ENCODE measurements around the gene MYOM3.

Gene MYOM3

DNA sequence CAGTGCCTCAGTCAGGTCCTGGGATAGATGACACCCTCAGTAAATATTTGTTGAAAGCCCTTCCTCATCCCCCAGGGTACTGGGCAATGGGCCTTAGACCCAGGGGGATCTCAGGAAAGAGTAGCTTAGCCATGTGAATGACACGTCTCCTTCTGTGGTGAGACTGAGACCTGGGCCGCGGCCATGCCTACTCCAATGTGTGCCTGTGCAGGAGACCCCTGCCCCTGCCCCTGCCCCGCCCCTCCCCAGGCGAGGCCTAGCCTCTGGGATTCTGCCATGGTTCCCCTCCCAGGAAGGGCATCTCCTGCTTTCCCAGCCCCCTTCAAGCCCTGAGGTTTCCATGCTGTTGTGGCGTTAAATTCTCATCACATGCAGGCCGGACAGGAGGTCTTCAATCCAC, 7.1 kb downstream of the MYOM3 start:
- no peaks in the 10 kb centered on the region for H3K36me3 ChIP-seq (ENCODE audit: control insufficient read depth, insufficient read depth, low read length)
- no peak overlapping the region for H3K4me3 ChIP-seq (ENCODE audit: low read length)
- DNase-seq (ENCODE audit: low read depth, low spot score), result no peak
- no CpG with 5 or more reads among the region's 7 CpGs for WGBS (ENCODE audit: insufficient coverage, insufficient read length)
- H3K27me3 ChIP-seq (ENCODE audit: control insufficient read depth, insufficient read depth, low read length), result no peaks in the 10 kb centered on the region
- no peak overlapping the region for H3K27ac ChIP-seq (ENCODE audit: low read length)
- no peaks in the 10 kb centered on the region for H3K4me1 ChIP-seq (ENCODE audit: control insufficient read depth, insufficient read depth, low read length)
- no peaks in the 10 kb centered on the region for H3K9me3 ChIP-seq (ENCODE audit: control insufficient read depth, insufficient read depth, low read length)

DNA sequence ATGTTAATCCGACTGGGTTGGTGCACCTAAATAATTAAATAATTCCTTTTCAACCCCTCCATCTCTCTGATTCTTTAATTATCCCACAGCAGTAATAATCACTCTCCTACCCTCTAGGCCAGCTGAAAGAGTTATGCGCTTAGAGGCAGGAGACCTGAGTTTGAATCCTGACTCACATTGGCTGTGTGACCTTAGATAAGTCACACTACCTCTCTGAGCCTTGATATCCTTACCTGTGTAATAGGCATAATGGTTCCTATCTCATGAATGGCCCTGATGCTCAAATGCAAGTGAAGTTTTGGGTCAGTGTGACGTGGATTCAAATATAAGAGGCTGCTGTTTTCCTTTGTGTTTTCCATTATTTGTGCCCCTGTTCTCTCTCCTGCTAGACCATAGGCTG, 8.1 kb downstream of the MYOM3 start:
- no peaks in the 10 kb centered on the region for H3K9me3 ChIP-seq (ENCODE audit: control insufficient read depth, insufficient read depth, low read length)
- H3K27me3 ChIP-seq (ENCODE audit: control insufficient read depth, insufficient read depth, low read length), result no peaks in the 10 kb centered on the region
- no peaks in the 10 kb centered on the region for H3K36me3 ChIP-seq (ENCODE audit: control insufficient read depth, insufficient read depth, low read length)
- no peaks in the 10 kb centered on the region for H3K4me1 ChIP-seq (ENCODE audit: control insufficient read depth, insufficient read depth, low read length)
- no peak overlapping the region for H3K27ac ChIP-seq (ENCODE audit: low read length)
- no CpG with 5 or more reads among the region's 3 CpGs for WGBS (ENCODE audit: insufficient coverage, insufficient read length)
- no peak overlapping the region for H3K4me3 ChIP-seq (ENCODE audit: low read length)
- no peak for DNase-seq (ENCODE audit: low read depth, low spot score)

DNA sequence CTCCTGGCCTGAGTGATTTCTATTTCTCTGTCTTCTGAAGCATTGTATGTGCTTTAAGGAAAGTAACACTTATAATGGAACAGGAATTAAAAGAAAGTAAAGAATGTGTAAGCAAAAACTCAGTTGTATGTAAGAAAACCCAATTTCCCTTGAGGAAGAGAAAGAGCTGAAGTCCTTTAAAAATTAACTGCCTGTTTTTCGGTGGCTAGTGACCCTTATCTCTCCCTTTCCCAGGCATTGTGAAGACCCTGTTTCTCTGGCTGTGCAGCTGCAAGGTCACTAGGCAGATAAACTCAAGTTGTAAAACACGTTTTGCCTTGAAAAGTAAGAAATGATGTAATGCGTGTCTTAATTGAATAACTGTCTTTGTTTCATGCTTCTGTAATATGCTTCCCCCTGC, 8.5 kb downstream of the MYOM3 start:
- DNase-seq (ENCODE audit: low read depth, low spot score), result no peak
- Histone ChIP-seq H3K4me1 (ENCODE audit: control insufficient read depth, insufficient read depth, low read length) (no peaks in the 10 kb centered on the region), H3K9me3 (ENCODE audit: control insufficient read depth, insufficient read depth, low read length) (no peaks in the 10 kb centered on the region), H3K4me3 (ENCODE audit: low read length) (no peak overlapping the region), H3K27me3 (ENCODE audit: control insufficient read depth, insufficient read depth, low read length) (no peaks in the 10 kb centered on the region), H3K27ac (ENCODE audit: low read length) (no peak overlapping the region), H3K36me3 (ENCODE audit: control insufficient read depth, insufficient read depth, low read length) (no peaks in the 10 kb centered on the region)
- WGBS (ENCODE audit: insufficient coverage, insufficient read length), result no CpG with 5 or more reads among the region's 3 CpGs

DNA sequence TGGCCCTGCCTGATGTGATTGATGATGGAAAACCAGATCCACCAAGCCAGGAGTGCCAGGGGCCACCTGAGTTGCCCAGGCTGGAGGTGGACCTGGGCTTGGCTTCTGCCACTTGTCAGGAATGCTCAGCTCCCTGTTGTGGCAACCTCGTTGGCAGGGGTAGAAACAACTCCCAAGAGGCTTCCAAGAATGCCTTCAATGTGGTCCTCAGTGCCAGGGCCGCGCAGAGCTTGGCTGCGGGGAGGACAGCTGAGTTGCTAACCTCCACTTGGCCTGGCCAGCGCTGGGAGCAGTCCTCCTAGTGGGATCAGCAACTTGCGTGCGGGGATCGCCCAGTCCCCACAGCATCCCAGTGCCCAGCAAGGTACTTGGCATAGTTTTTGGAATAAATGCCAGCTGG, 9.0 kb downstream of the MYOM3 start:
- Histone ChIP-seq H3K27me3 (ENCODE audit: control insufficient read depth, insufficient read depth, low read length) (no peaks in the 10 kb centered on the region), H3K36me3 (ENCODE audit: control insufficient read depth, insufficient read depth, low read length) (no peaks in the 10 kb centered on the region), H3K27ac (ENCODE audit: low read length) (no peak overlapping the region), H3K9me3 (ENCODE audit: control insufficient read depth, insufficient read depth, low read length) (no peaks in the 10 kb centered on the region), H3K4me3 (ENCODE audit: low read length) (no peak overlapping the region), H3K4me1 (ENCODE audit: control insufficient read depth, insufficient read depth, low read length) (no peaks in the 10 kb centered on the region)
- no CpG with 5 or more reads among the region's 8 CpGs for WGBS (ENCODE audit: insufficient coverage, insufficient read length)
- no peak for DNase-seq (ENCODE audit: low read depth, low spot score)

DNA sequence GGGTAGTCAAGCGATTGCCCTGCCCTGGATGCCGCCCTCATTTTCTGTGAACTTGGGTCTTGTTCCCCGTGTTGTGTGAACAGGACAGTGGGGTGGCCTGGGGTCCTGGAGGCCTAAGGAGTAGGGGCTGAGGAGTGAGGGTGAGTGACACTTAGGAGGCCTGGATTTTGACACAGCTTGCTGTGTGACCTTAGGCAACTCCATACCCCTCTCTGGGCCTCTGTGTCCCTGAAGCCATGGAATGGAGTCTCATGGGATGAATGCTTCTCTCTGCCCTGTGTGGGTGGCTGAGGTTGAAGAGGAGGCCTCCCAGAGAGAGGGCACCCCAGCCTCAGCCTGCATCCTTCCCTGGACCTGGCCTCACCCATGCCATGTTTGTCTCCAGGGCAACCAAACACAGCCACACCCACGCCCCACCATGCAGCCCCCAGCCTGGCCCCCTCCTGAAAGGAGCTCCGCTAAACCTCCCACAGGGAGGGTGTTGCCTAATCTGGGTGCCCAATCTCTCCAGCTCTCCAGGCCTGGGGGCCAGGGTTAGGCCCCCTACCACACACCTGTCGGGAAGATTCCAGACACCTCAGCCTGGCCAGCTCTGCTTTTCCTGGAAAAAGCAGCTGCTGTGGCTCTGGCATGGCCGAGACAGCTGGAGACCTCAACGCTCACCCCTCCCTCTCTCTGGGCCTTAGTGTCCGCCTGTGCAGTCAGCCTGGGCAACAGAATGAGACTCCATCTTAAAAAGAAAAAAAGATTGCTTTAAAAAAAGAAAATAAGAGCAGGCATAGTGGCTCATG, 9.9 kb downstream of the MYOM3 start:
- WGBS (ENCODE audit: insufficient coverage, insufficient read length), result no CpG with 5 or more reads among the region's 9 CpGs
- no peak for DNase-seq (ENCODE audit: low read depth, low spot score)
- Histone ChIP-seq H3K27me3 (ENCODE audit: control insufficient read depth, insufficient read depth, low read length) (no peaks in the 10 kb centered on the region), H3K4me1 (ENCODE audit: control insufficient read depth, insufficient read depth, low read length) (no peaks in the 10 kb centered on the region), H3K9me3 (ENCODE audit: control insufficient read depth, insufficient read depth, low read length) (no peaks in the 10 kb centered on the region), H3K27ac (ENCODE audit: low read length) (no peak overlapping the region), H3K4me3 (ENCODE audit: low read length) (no peak overlapping the region), H3K36me3 (ENCODE audit: control insufficient read depth, insufficient read depth, low read length) (no peaks in the 10 kb centered on the region)

DNA sequence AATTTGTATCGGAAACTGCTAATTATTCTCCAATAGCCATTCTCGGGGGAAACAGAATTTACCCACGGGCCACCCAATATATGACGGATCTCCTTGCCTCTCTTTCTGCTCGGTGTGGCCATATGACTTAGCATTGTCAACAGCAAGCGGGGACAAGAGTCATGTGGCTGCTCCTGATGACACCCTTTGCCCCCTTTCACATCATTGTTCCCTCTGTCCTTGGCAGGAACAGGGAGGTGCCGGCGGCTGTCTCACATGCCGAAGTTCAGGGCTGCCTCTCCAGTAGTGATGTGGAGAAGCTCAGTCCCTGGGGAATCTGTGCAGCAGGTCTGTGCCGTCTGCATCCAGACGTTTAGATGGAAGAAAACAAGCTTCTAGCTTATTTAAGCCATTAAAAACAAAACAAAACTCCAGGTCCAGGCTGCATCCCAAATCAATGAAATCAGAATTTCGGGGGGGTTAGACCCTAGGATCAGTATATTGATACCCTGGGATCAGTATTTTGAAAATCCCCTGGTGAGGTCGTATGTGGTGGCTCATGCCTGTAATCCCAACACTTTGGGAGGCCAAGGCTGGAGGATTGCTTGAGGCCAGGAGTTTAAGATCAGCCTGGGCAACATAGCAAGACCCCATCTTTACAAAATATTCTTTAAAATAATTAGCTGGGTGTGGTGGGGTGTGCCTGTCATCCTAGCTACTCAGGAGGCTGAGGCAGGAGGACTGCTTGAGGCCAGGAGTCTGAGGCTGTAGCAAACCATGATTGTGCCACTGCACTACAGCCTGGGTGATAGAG, 10.8 kb downstream of the MYOM3 start:
- Histone ChIP-seq H3K27ac (ENCODE audit: low read length) (no peak overlapping the region), H3K27me3 (ENCODE audit: control insufficient read depth, insufficient read depth, low read length) (no peaks in the 10 kb centered on the region)
- WGBS (ENCODE audit: insufficient coverage, insufficient read length), result no CpG with 5 or more reads among the region's 13 CpGs

DNA sequence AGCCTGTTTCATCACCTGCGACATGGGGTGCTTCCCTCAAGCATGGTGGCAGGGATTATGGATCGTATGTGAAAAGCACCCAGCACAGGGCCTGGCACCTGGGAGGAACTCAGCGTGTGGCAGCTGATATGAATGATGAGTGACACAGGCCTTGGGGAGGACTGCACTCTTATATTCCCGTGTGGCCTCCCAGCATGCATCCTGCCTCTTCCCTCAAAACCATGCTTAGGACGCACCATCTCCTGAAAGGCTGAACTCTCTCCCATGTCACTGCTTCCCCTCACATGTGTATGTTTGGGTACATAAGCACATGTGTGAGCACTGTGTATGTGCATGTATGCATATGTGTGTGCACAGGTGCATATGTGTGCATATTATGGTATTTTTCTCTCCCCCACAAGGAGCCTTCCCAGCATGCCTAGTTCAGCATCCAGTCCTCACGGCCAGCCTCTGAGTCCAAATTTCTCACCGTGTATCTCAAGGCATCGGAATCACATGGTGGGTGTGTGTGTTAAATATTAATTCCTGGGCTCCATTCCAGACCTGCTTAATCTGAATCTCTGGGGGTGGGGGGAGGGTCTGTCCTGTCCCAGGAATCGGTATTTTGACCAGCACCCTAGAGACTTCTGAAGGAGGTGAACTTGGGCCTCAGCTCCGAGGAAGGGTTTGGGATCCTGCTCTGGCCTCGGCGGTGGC, 12.8 kb downstream of the MYOM3 start:
- no peaks in the 10 kb centered on the region for H3K9me3 ChIP-seq (ENCODE audit: control insufficient read depth, insufficient read depth, low read length)
- H3K27ac ChIP-seq (ENCODE audit: low read length), result no peak overlapping the region
- no peak for DNase-seq (ENCODE audit: low read depth, low spot score)
- no peak overlapping the region for H3K4me3 ChIP-seq (ENCODE audit: low read length)
- H3K4me1 ChIP-seq (ENCODE audit: control insufficient read depth, insufficient read depth, low read length), result no peaks in the 10 kb centered on the region; the same call in 1 of the 2 replicates
- WGBS (ENCODE audit: insufficient coverage, insufficient read length), result no CpG with 5 or more reads among the region's 12 CpGs
- no peaks in the 10 kb centered on the region for H3K27me3 ChIP-seq (ENCODE audit: control insufficient read depth, insufficient read depth, low read length)
- no peaks in the 10 kb centered on the region for H3K36me3 ChIP-seq (ENCODE audit: control insufficient read depth, insufficient read depth, low read length)

More for the DNA sequence above, 10.8 kb downstream of the MYOM3 start:
- DNase-seq (ENCODE audit: low read depth, low spot score), result no peak
- Histone ChIP-seq H3K9me3 (ENCODE audit: control insufficient read depth, insufficient read depth, low read length) (no peaks in the 10 kb centered on the region), H3K4me3 (ENCODE audit: low read length) (no peak overlapping the region), H3K4me1 (ENCODE audit: control insufficient read depth, insufficient read depth, low read length) (no peaks in the 10 kb centered on the region), H3K36me3 (ENCODE audit: control insufficient read depth, insufficient read depth, low read length) (no peaks in the 10 kb centered on the region)

DNA sequence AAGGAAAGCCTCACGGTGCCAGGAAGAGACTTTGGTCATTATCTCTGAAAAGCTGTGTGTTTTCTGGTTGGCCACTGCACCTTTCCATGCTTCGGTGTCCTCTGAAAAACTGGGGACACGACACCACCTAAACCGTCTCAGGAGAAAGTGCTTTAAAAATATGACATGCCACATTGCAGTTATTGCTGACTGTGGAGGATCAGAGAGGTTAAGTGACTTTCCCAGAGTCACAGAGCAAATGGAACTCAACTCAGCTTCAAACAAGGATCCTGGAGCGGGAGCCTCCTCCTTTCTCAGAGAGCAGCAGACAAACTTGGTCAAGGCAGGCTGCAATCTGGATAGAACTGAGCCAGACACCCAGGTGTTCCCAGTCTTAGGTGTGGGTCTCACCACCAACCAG, 13.8 kb downstream of the MYOM3 start:
- DNase-seq (ENCODE audit: low read depth, low spot score), result no peak
- no peaks in the 10 kb centered on the region for H3K9me3 ChIP-seq (ENCODE audit: control insufficient read depth, insufficient read depth, low read length)
- no peaks in the 10 kb centered on the region for H3K36me3 ChIP-seq (ENCODE audit: control insufficient read depth, insufficient read depth, low read length)
- no peak overlapping the region for H3K27ac ChIP-seq (ENCODE audit: low read length)
- no CpG with 5 or more reads among the region's 5 CpGs for WGBS (ENCODE audit: insufficient coverage, insufficient read length)
- no peak overlapping the region for H3K4me3 ChIP-seq (ENCODE audit: low read length)
- no peaks in the 10 kb centered on the region for H3K27me3 ChIP-seq (ENCODE audit: control insufficient read depth, insufficient read depth, low read length)
- no peaks in the 10 kb centered on the region; the same call in 1 of the 2 replicates for H3K4me1 ChIP-seq (ENCODE audit: control insufficient read depth, insufficient read depth, low read length)

DNA sequence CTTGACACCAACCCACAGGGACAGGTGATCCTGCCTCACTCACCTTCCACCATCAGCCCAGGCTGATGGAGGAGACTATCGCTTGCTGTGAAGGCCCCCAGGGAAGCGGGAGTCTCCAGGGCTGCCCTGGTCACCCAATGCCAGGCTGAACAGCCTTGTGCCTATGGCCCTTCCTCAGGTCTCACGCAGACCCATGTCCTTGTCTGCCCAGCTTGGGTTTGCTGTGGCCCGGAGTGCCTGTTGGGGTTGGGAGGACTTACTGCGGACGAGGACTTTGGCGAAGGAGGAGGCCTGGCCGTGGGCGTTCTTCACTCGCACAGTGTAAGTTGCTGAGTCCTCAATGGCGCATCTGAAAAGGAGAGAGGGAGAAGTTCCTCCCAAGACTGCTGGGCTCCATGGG, 14.3 kb downstream of the MYOM3 start:
- WGBS (ENCODE audit: insufficient coverage, insufficient read length), result no CpG with 5 or more reads among the region's 11 CpGs
- DNase-seq (ENCODE audit: low read depth, low spot score), result no peak
- Histone ChIP-seq H3K27me3 (ENCODE audit: control insufficient read depth, insufficient read depth, low read length) (no peaks in the 10 kb centered on the region), H3K36me3 (ENCODE audit: control insufficient read depth, insufficient read depth, low read length) (no peaks in the 10 kb centered on the region), H3K27ac (ENCODE audit: low read length) (no peak overlapping the region), H3K9me3 (ENCODE audit: control insufficient read depth, insufficient read depth, low read length) (no peaks in the 10 kb centered on the region), H3K4me1 (ENCODE audit: control insufficient read depth, insufficient read depth, low read length) (no peaks in the 10 kb centered on the region; the same call in 1 of the 2 replicates), H3K4me3 (ENCODE audit: low read length) (no peak overlapping the region)

DNA sequence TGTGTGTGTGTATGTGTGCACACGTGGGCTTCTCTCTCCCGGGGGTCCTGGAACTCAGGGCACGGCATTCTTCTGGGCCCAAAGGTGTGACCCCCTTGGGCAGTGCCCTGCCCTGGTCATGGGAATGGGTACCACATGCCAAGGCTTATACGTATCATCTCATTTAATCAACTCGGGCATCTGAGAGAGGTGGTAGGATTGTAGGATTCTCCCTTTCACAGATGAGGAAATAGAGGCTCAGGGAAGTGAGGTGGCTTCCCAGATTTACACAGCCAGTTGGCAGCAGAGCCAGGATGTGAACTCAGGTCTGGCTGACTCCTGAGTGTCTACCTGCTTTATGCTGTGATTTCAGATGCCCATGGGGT, 15.2 kb downstream of the MYOM3 start:
- H3K27me3 ChIP-seq (ENCODE audit: control insufficient read depth, insufficient read depth, low read length), result no peaks in the 10 kb centered on the region
- no peaks in the 10 kb centered on the region; the same call in 1 of the 2 replicates for H3K4me1 ChIP-seq (ENCODE audit: control insufficient read depth, insufficient read depth, low read length)
- no peak overlapping the region for H3K4me3 ChIP-seq (ENCODE audit: low read length)
- H3K9me3 ChIP-seq (ENCODE audit: control insufficient read depth, insufficient read depth, low read length), result no peaks in the 10 kb centered on the region
- no peaks in the 10 kb centered on the region for H3K36me3 ChIP-seq (ENCODE audit: control insufficient read depth, insufficient read depth, low read length)
- WGBS (ENCODE audit: insufficient coverage, insufficient read length), result no CpG with 5 or more reads among the region's 5 CpGs
- DNase-seq (ENCODE audit: low read depth, low spot score), result no peak
- H3K27ac ChIP-seq (ENCODE audit: low read length), result no peak overlapping the region
